GM12892 (cell line): ENCODE results near the gene PI3.

ENCODE experiments used
- POLR2A ChIP-seq: IDR thresholded peaks from 2 replicates; pipeline ENCODE4 v1.6.1; 2011; ENCODE audit warnings: low read depth, low read length, control low read depth
- POLR2AphosphoS5 ChIP-seq: IDR thresholded peaks from 2 replicates; pipeline ENCODE4 v1.6.1; 2011; ENCODE audit warnings: low read depth, low read length, control low read depth
- TAF1 ChIP-seq: IDR thresholded peaks from 2 replicates; pipeline ENCODE4 v1.6.1; 2011; ENCODE audit warnings: low read depth, mild to moderate bottlenecking, control low read depth, low read length, borderline replicate concordance

DNA sequence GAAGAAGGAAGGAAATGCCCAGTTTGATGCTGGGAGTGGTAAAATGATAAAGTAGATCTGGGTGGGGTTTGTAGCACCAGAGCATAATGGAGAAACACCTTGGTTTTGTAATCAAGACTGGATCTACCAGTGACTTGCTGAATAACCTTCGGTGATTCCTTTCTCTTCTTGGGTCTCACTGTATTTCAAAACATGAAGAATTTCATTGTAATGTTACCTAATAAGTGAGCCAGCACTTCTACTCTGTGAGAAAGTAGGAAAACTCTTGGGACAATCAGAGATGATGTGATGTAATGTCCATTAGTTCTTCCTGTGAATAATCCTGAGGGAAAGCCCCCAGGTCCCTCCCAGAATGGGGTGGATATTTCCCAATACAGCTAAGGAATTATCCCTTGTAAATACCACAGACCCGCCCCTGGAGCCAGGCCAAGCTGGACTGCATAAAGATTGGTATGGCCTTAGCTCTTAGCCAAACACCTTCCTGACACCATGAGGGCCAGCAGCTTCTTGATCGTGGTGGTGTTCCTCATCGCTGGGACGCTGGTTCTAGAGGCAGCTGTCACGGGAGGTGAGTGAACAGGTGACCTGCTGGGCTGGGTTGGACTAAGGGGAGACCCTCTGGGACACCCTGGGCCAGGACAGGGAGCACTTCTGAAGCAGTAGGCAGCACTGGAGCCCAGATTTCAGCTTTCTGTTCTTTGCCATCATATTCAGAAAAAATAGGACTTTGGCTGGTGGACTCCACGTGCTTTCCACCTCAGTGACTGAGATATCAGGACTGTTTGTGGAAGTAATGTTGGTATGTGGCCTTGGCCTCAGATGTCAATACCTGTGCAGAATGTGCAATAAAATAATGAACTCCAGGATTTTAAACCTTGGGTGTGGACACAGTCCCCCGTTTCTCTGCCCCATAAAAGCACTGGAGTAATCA, at the start of gene PI3:
- TF ChIP-seq POLR2AphosphoS5: no peak
- no peak for TF ChIP-seq POLR2A
- TF ChIP-seq TAF1: no peak
